NOMO-1 (cell line): ENCODE measurements around the gene UBE3D.
A peak's percentile ranks its signal among the peaks of the same experiment; 100 is the strongest.
"Not testable (repeated sequence)": the region's sequence is repeated elsewhere in the genome, so short reads cannot be mapped to it uniquely, and the experiment has no call there.

Experiments used
- DNase-seq, 2 experiments: peaks; one replicate each; lab custom pipeline; 2025; ENCODE audit not compliant: unreplicated experiment in 2 of 2; lab: John Stamatoyannopoulos, UW

UBE3D gene

GRCh38 chr6:83057705-83058321 is 7.8 kb downstream of the UBE3D start:
- peak in 1 of 2 experiments; percentile 24 for DNase-seq

GRCh38 chr6:83055366-83055964 is 10.2 kb downstream of the UBE3D start:
- DNase-seq: peak; percentile 10 to 18

- DNase-seq: no peak
These were observed 12.0 kb downstream of the UBE3D start for GRCh38 chr6:83053678-83054077.

GRCh38 chr6:83051377-83052172 is 14.1 kb downstream of the UBE3D start:
- no peak for DNase-seq

- no peak for DNase-seq
These were observed 18.4 kb downstream of the UBE3D start for GRCh38 chr6:83047065-83047754.

- DNase-seq: no peak
These were observed 21.4 kb downstream of the UBE3D start for GRCh38 chr6:83044091-83044768.

- no peak for DNase-seq
These were observed 23.1 kb downstream of the UBE3D start for GRCh38 chr6:83042467-83043053.

- no peak for DNase-seq
These were observed 27.4 kb downstream of the UBE3D start for GRCh38 chr6:83038246-83038645.

GRCh38 chr6:83031689-83032088 is 34.0 kb downstream of the UBE3D start:
- DNase-seq: no peak

GRCh38 chr6:83019741-83020140 is 45.9 kb downstream of the UBE3D start:
- DNase-seq: no peak

GRCh38 chr6:83011131-83011530 is 54.5 kb downstream of the UBE3D start:
- not testable (repeated sequence) for DNase-seq

GRCh38 chr6:83008626-83009025 is 57.0 kb downstream of the UBE3D start:
- DNase-seq: no peak

- DNase-seq: no peak
These were observed 59.3 kb downstream of the UBE3D start for GRCh38 chr6:83006270-83006905.

- no peak for DNase-seq
These were observed 69.5 kb downstream of the UBE3D start for GRCh38 chr6:82996156-82996555.

GRCh38 chr6:82995066-82995465 is 70.6 kb downstream of the UBE3D start:
- no peak for DNase-seq

GRCh38 chr6:82989736-82990290 is 75.8 kb downstream of the UBE3D start:
- DNase-seq: no peak

- no peak for DNase-seq
These were observed 76.7 kb downstream of the UBE3D start for GRCh38 chr6:82988930-82989351.

- no peak for DNase-seq
These were observed 77.7 kb downstream of the UBE3D start for GRCh38 chr6:82987951-82988350.

GRCh38 chr6:82987416-82987815 is 78.2 kb downstream of the UBE3D start:
- no peak for DNase-seq

- DNase-seq: no peak
These were observed 80.9 kb downstream of the UBE3D start for GRCh38 chr6:82984720-82985119.
